GM19351 (cell line): ENCODE results near the gene IRF2BPL.

Experiments
- ATAC-seq: cut with Tn5 transposase; IDR thresholded peaks from one replicate; pipeline ENCODE4 v1.9.1; 2021; ENCODE audit warnings: mild to moderate bottlenecking, moderate library complexity; ENCODE audit not compliant: unreplicated experiment

Gene IRF2BPL

GRCh38 chr14:77014004-77014604 lies 14.4 kb downstream of the IRF2BPL start:
- no peak for ATAC-seq

GRCh38 chr14:77012193-77012765 lies 16.2 kb downstream of the IRF2BPL start:
- no peak for ATAC-seq

GRCh38 chr14:77011245-77011644 lies 17.3 kb downstream of the IRF2BPL start:
- no peak for ATAC-seq

- ATAC-seq: no peak
These were observed 19.5 kb downstream of the IRF2BPL start for GRCh38 chr14:77009014-77009413.

GRCh38 chr14:77008541-77008940 lies 20.0 kb downstream of the IRF2BPL start:
- no peak for ATAC-seq

GRCh38 chr14:77007975-77008421 lies 20.5 kb downstream of the IRF2BPL start:
- no peak for ATAC-seq

- no peak for ATAC-seq
These were observed 21.1 kb downstream of the IRF2BPL start for GRCh38 chr14:77007183-77007974.

GRCh38 chr14:77006132-77006531 lies 22.4 kb downstream of the IRF2BPL start:
- ATAC-seq: no peak

- ATAC-seq: no peak
These were observed 22.9 kb downstream of the IRF2BPL start for GRCh38 chr14:77005559-77005958.

GRCh38 chr14:77004711-77005460 lies 23.6 kb downstream of the IRF2BPL start:
- no peak for ATAC-seq

GRCh38 chr14:77003960-77004710 lies 24.4 kb downstream of the IRF2BPL start:
- ATAC-seq: no peak

GRCh38 chr14:77002889-77003288 lies 25.6 kb downstream of the IRF2BPL start:
- ATAC-seq: no peak

GRCh38 chr14:77002335-77002734 lies 26.2 kb downstream of the IRF2BPL start:
- no peak for ATAC-seq

- ATAC-seq: peak; percentile 60
These were observed 27.9 kb downstream of the IRF2BPL start for GRCh38 chr14:77000340-77001270.

GRCh38 chr14:76998910-76999309 lies 29.6 kb downstream of the IRF2BPL start:
- ATAC-seq: no peak

- no peak for ATAC-seq
These were observed 31.1 kb downstream of the IRF2BPL start for GRCh38 chr14:76997257-76997970.

- ATAC-seq: no peak
These were observed 31.9 kb downstream of the IRF2BPL start for GRCh38 chr14:76996563-76997146.

- no peak for ATAC-seq
These were observed 33.1 kb downstream of the IRF2BPL start for GRCh38 chr14:76995279-76996035.
